IMR-90 (cell line): ENCODE measurements around the gene MICAL3. TPM values are rescaled to one million over a fixed set of nuclear protein-coding genes. Genes with fewer than 3 reads are reported as not detected.

ENCODE experiments used
- ATAC-seq: fragments of 200-7000 bp; cut with Tn5 transposase; 2 replicates; pipeline ENCODE4 v1.9.1; 2020; ENCODE audit warnings: low read depth, mild to moderate bottlenecking, moderate library complexity
- BruUV-seq: library from RNA; stranded (reverse); fragments of 400-500 nt; replicated peaks from 2 replicates; lab custom pipeline; 2021; lab: Mats Ljungman, UMichigan
- CTCF ChIA-PET: fragments of 300-600 bp; formaldehyde crosslinking; extraction: SDS; loops from one replicate; lab custom pipeline; 2021; ENCODE audit warnings: antibody characterized with exemption; lab: Yijun Ruan, JAX
- POLR2A ChIA-PET: fragments of 300-600 bp; sonication (Branson Sonifier 250); formaldehyde crosslinking; loops from one replicate; lab custom pipeline; 2022; ENCODE audit warnings: antibody characterized with exemption; ENCODE audit not compliant: unreplicated experiment; lab: Charles Lee
- DNase-seq: peaks from one replicate; pipeline ENCODE4 v3.0.0; 2013
- H2AFZ ChIP-seq: replicated peaks from 2 replicates; pipeline ENCODE3; 2013; ENCODE audit warnings: low read length, mild to moderate bottlenecking; ENCODE audit not compliant: poor library complexity
- H2AK5ac ChIP-seq: 2 replicates; pipeline ENCODE4 v1.6.1; 2013; ENCODE audit warnings: low read depth, low read length, inconsistent platforms
- H2AK9ac ChIP-seq: replicated peaks from 2 replicates; pipeline ENCODE3; 2013; ENCODE audit warnings: mild to moderate bottlenecking, low read depth, low read length, moderate library complexity; ENCODE audit not compliant: poor library complexity
- H2BK120ac ChIP-seq: 2 replicates; pipeline ENCODE4 v1.6.1; 2013; ENCODE audit warnings: low read depth, low read length, inconsistent platforms
- H2BK15ac ChIP-seq: 3 replicates; pipeline ENCODE4 v1.6.1; 2013; ENCODE audit warnings: low read depth, low read length, inconsistent platforms
- H2BK20ac ChIP-seq: 2 replicates; pipeline ENCODE4 v1.6.1; 2013; ENCODE audit warnings: low read depth, mild to moderate bottlenecking, inconsistent platforms, low read length, moderate library complexity
- H2BK5ac ChIP-seq: 2 replicates; pipeline ENCODE4 v1.6.1; 2013; ENCODE audit warnings: mild to moderate bottlenecking, low read depth, low read length, inconsistent platforms; ENCODE audit not compliant: poor library complexity, severe bottlenecking
- H3K14ac ChIP-seq: replicated peaks from 2 replicates; pipeline ENCODE4 v1.6.1; 2013; ENCODE audit warnings: low read depth, low read length, inconsistent platforms
- H3K18ac ChIP-seq: 2 replicates; pipeline ENCODE4 v1.6.1; 2013; ENCODE audit warnings: low read depth, low read length, control low read depth
- H3K23ac ChIP-seq: 2 replicates; pipeline ENCODE4 v1.6.1; 2013; ENCODE audit warnings: low read depth, low read length, inconsistent platforms
- H3K27ac ChIP-seq: 2 replicates; pipeline ENCODE4 v1.5.1; 2013; ENCODE audit warnings: mild to moderate bottlenecking, control low read depth, low read length; ENCODE audit not compliant: insufficient read depth
- H3K27me3 ChIP-seq: 2 replicates; pipeline ENCODE4 v1.6.1; 2013; ENCODE audit warnings: low read length; ENCODE audit not compliant: control insufficient read depth, insufficient read depth
- H3K36me3 ChIP-seq: 2 replicates; pipeline ENCODE4 v1.6.1; 2013; ENCODE audit warnings: low read length, mixed read lengths; ENCODE audit not compliant: control insufficient read depth, insufficient read depth
- H3K4ac ChIP-seq: 2 replicates; pipeline ENCODE4 v1.6.1; 2013; ENCODE audit warnings: low read depth, low read length, inconsistent platforms
- H3K4me1 ChIP-seq: 2 replicates; pipeline ENCODE4 v1.6.1; 2013; ENCODE audit warnings: low read length, mixed read lengths; ENCODE audit not compliant: control insufficient read depth, insufficient read depth
- H3K4me2 ChIP-seq: 2 replicates; pipeline ENCODE4 v1.6.1; 2013; ENCODE audit warnings: low read depth, mild to moderate bottlenecking, control low read depth, low read length, moderate library complexity
- H3K4me3 ChIP-seq: 2 replicates; pipeline ENCODE4 v1.5.1; 2013; ENCODE audit warnings: low read depth, mild to moderate bottlenecking, control low read depth, low read length, moderate library complexity; ENCODE audit not compliant: insufficient read depth
- H3K56ac ChIP-seq: 2 replicates; pipeline ENCODE4 v1.6.1; 2013; ENCODE audit warnings: low read length, inconsistent platforms; ENCODE audit not compliant: insufficient read depth; ENCODE audit errors: extremely low read depth
- H3K79me1 ChIP-seq, 2 experiments: 2 replicates each; pipeline ENCODE4 v1.6.1; 2013; ENCODE audit warnings: low read length in 2 of 2, inconsistent platforms in 1 of 2, low read depth in 1 of 2
- H3K9ac ChIP-seq: 2 replicates; pipeline ENCODE4 v1.6.1; 2013; ENCODE audit warnings: low read depth, low read length, control low read depth
- H3K9me1 ChIP-seq: 2 replicates; pipeline ENCODE4 v1.6.1; 2013; ENCODE audit warnings: low read length, inconsistent platforms; ENCODE audit not compliant: insufficient read depth
- H3K9me3 ChIP-seq: 2 replicates; pipeline ENCODE4 v1.6.1; 2013; ENCODE audit warnings: low read length; ENCODE audit not compliant: control insufficient read depth, insufficient read depth
- H4K20me1 ChIP-seq: 2 replicates; pipeline ENCODE4 v1.6.1; 2013; ENCODE audit warnings: low read length, inconsistent platforms; ENCODE audit not compliant: insufficient read depth
- H4K5ac ChIP-seq: 2 replicates; pipeline ENCODE4 v1.6.1; 2013; ENCODE audit warnings: mild to moderate bottlenecking, low read depth, low read length, control low read depth
- H4K8ac ChIP-seq, 2 experiments: 2 replicates each; pipeline ENCODE4 v1.6.1; 2013; ENCODE audit warnings: low read depth in 2 of 2, low read length in 2 of 2, control low read depth in 1 of 2, inconsistent platforms in 1 of 2
- H4K91ac ChIP-seq: 2 replicates; pipeline ENCODE4 v1.6.1; 2013; ENCODE audit warnings: low read depth, low read length, inconsistent platforms; ENCODE audit not compliant: insufficient read depth
- BHLHE40 ChIP-seq: fragments of 150-350 bp; IDR thresholded peaks from 2 replicates; pipeline ENCODE4 v1.6.1; 2016; ENCODE audit warnings: mild to moderate bottlenecking, low read depth, low read length
- CEBPB ChIP-seq: IDR thresholded peaks from 2 replicates; pipeline ENCODE4 v1.6.1; 2012; ENCODE audit warnings: low read depth, low read length, improper control_type of control experiment
- CTCF ChIP-seq: conservative IDR thresholded peaks from 2 replicates; pipeline ENCODE4 v1.5.1; 2012; ENCODE audit warnings: mild to moderate bottlenecking, low read depth, low read length, improper control_type of control experiment
- FOS ChIP-seq: fragments of 150-350 bp; IDR thresholded peaks from 2 replicates; pipeline ENCODE4 v1.6.1; 2016; ENCODE audit warnings: low read depth, low read length
- MAFK ChIP-seq: IDR thresholded peaks from 2 replicates; pipeline ENCODE4 v1.6.1; 2012; ENCODE audit warnings: low read depth, low read length, improper control_type of control experiment
- MAZ ChIP-seq: IDR thresholded peaks from 2 replicates; pipeline ENCODE4 v1.6.1; 2012; ENCODE audit warnings: low read depth, mild to moderate bottlenecking, low read length, improper control_type of control experiment, moderate library complexity, borderline replicate concordance
- NFE2L2 ChIP-seq: fragments of 150-350 bp; IDR thresholded peaks from 2 replicates; pipeline ENCODE4 v1.6.1; 2016; ENCODE audit warnings: low read depth, mild to moderate bottlenecking, low read length
- POLR2A ChIP-seq: IDR thresholded peaks from 2 replicates; pipeline ENCODE4 v1.6.1; 2012; ENCODE audit warnings: mild to moderate bottlenecking, low read depth, low read length
- RAD21 ChIP-seq: IDR thresholded peaks from 2 replicates; pipeline ENCODE4 v1.6.1; 2012; ENCODE audit warnings: low read length, improper control_type of control experiment
- RFX5 ChIP-seq: IDR thresholded peaks from 2 replicates; pipeline ENCODE4 v1.8.0; 2012; ENCODE audit warnings: low read depth, mild to moderate bottlenecking, low read length, moderate library complexity
- SMC3 ChIP-seq: fragments of 150-350 bp; IDR thresholded peaks from 2 replicates; pipeline ENCODE4 v1.6.1; 2016; ENCODE audit warnings: low read depth, mild to moderate bottlenecking, antibody characterized with exemption, low read length, moderate library complexity
- WGBS, 2 experiments: methylation state at CpG; one replicate each; pipeline versions ENCODE4 v1.1.5 to v1.1.7; 2013; ENCODE audit warnings: missing lambda C conversion rate in 2 of 2; ENCODE audit not compliant: insufficient read length in 1 of 2; ENCODE audit errors: extremely low coverage in 2 of 2; 5-methylcytosine and 5-hydroxymethylcytosine counted together
- dilution Hi-C: fragments of 300-500 bp; cut with HindIII; formaldehyde crosslinking; loops from one replicate; pipeline ENCODE4 v1.14.3; 2018; ENCODE audit warnings: low sequenced_read_pairs; ENCODE audit not compliant: unreplicated experiment
- in situ Hi-C: fragments of 300-500 bp; cut with MboI; formaldehyde crosslinking; loops from 3 replicates; pipeline ENCODE4 v1.14.3; 2019; ENCODE audit warnings: low sequenced_read_pairs, inconsistent platforms, mixed read lengths
- intact Hi-C: fragments of 100-400 bp; cut with micrococcal nuclease; formaldehyde crosslinking; loops from 2 replicates; pipeline ENCODE4 v1.10.0; 2022
- polyA plus RNA-seq, 3 experiments: library from polyadenylated mRNA; depleted of rRNA; stranded (reverse); fragments of >200 nt; gene quantifications; 2 replicates each; pipeline ENCODE4 v1.2.3, GENCODE V29; 2012; ENCODE audit warnings: low replicate concordance in 1 of 3
- total RNA-seq: library from RNA; depleted of rRNA; stranded (reverse); fragments of >200 nt; gene quantifications from 2 replicates; pipeline ENCODE4 v1.2.3, GENCODE V29; 2012
- TF ChIP-seq, protein P1 (sequence below): fragments of 150-350 bp; IDR thresholded peaks from 2 replicates; pipeline ENCODE4 v1.6.1; 2017; ENCODE audit warnings: mild to moderate bottlenecking, antibody characterized with exemption, low read length, low read depth
- TF ChIP-seq, protein P2 (sequence below): fragments of 150-350 bp; IDR thresholded peaks from 2 replicates; pipeline ENCODE4 v1.6.1; 2016; ENCODE audit warnings: low read depth, mild to moderate bottlenecking, low read length, moderate library complexity, borderline replicate concordance

The MICAL3 gene
- total and polyA plus RNA-seq, 2 of the 4 experiments (the other 2 are of a cell fraction) = 17.6 to 26.8 TPM

DNA sequence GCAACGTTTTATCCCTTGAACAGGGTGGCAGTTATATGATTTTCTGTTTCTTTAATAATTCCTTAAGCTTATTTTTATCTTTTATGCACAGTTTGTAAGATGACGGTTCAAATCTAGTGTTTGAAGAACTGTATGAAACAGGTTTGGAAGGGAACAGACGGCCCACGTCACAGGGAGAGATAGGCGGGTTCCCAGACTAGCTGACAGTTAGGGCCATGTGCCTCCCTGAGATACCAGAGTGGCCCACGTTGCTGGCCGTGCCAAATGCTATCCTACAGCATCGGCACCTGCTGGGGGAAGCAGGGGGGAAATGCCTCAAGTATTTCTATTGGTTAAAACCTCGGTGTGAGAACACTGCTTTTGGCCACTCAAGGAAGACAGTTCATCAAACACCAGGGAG, 199.9 kb downstream of the MICAL3 start:
- Histone ChIP-seq H2AK5ac (no peak overlapping the region), H4K8ac (no peak overlapping the region), H2BK120ac (no peak overlapping the region), H3K14ac (no peak overlapping the region), H4K20me1 (no peaks in the 10 kb centered on the region; the same call in 1 of the 2 replicates), H2BK15ac (no peak overlapping the region), H3K23ac (no peak overlapping the region), H3K4me3 (no peak overlapping the region), H2AK9ac (no peak overlapping the region), H2BK20ac (no peak overlapping the region), H2AFZ (no peak overlapping the region), H3K9me1 (no peaks in the 10 kb centered on the region), H3K36me3 (peaks cover 26% of the 10 kb centered on the region), H3K4me2 (no peak overlapping the region), H4K5ac (no peak overlapping the region), H3K4me1 (no peaks in the 10 kb centered on the region), H3K56ac (no peak overlapping the region), H3K18ac (no peak overlapping the region), H3K27ac (no peak overlapping the region), H3K4ac (no peak overlapping the region), H3K9ac (no peak overlapping the region), H3K9me3 (no peaks in the 10 kb centered on the region), H3K79me1 (no peaks in the 10 kb centered on the region), H4K91ac (no peak overlapping the region), H3K27me3 (no peaks in the 10 kb centered on the region), H2BK5ac (no peak overlapping the region)
- TF ChIP-seq RFX5 = no peak
- no peak for TF ChIP-seq FOS
- TF ChIP-seq POLR2A = no peak
- TF ChIP-seq RAD21 = no peak
- TF ChIP-seq CEBPB = no peak
- no peak for TF ChIP-seq MAZ
- TF ChIP-seq, protein P1, sequence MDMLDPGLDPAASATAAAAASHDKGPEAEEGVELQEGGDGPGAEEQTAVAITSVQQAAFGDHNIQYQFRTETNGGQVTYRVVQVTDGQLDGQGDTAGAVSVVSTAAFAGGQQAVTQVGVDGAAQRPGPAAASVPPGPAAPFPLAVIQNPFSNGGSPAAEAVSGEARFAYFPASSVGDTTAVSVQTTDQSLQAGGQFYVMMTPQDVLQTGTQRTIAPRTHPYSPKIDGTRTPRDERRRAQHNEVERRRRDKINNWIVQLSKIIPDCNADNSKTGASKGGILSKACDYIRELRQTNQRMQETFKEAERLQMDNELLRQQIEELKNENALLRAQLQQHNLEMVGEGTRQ = no peak
- TF ChIP-seq MAFK = no peak
- TF ChIP-seq, protein P2, sequence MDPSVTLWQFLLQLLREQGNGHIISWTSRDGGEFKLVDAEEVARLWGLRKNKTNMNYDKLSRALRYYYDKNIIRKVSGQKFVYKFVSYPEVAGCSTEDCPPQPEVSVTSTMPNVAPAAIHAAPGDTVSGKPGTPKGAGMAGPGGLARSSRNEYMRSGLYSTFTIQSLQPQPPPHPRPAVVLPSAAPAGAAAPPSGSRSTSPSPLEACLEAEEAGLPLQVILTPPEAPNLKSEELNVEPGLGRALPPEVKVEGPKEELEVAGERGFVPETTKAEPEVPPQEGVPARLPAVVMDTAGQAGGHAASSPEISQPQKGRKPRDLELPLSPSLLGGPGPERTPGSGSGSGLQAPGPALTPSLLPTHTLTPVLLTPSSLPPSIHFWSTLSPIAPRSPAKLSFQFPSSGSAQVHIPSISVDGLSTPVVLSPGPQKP = no peak
- no peak for TF ChIP-seq NFE2L2
- TF ChIP-seq BHLHE40 = no peak
- TF ChIP-seq CTCF = no peak
- no peak for TF ChIP-seq SMC3
- dilution Hi-C loops = no loop called here
- 66% methylated on average over 4 of the region's 9 CpGs; no CpG with 5 or more reads in 1 of the 2 experiments for WGBS, 2 experiments
- ChIA-PET POLR2A (interaction anchor here (0.5 kb wide), 1 partner anchor 708 kb away, joined by 3 read pairs; no protein-coding TSS in a partner anchor), CTCF (interaction anchor here (0.5 kb wide), 1 partner anchor 37 kb away, joined by 3 read pairs; no protein-coding TSS in a partner anchor)
- intact Hi-C loops = no loop called here
- no peak for DNase-seq
- no peak for ATAC-seq
- no TSS peak for BruUV-seq
- in situ Hi-C loops = loop anchor here (25.0 kb wide), 1 partner anchor 737 kb away; the partner anchor contains the start of gene IL17RA
